WTC11 (cell line): ENCODE results near the gene HMBS. TPM values are rescaled to one million over a fixed set of nuclear protein-coding genes. Genes with fewer than 3 reads are reported as not detected.

Experiments
- ATAC-seq: fragments of 200-7000 bp; cut with Tn5 transposase; 2 replicates; pipeline ENCODE4 v1.10.0; 2021; ENCODE audit warnings: mild to moderate bottlenecking, moderate library complexity
- CTCF ChIA-PET: fragments of 300-600 bp; sonication (Branson Sonifier 250); formaldehyde crosslinking; loops from one replicate; lab custom pipeline; 2021; ENCODE audit warnings: antibody characterized with exemption; lab: Charles Lee
- POLR2A ChIA-PET: fragments of 350-600 bp; sonication (Branson Sonifier 250); formaldehyde crosslinking; loops from one replicate; lab custom pipeline; 2021; ENCODE audit warnings: antibody characterized with exemption; lab: Charles Lee
- DNase-seq: peaks from one replicate; pipeline ENCODE4 v3.0.0; 2021; ENCODE audit warnings: low spot score
- H3K27ac Mint-ChIP-seq: 2 replicates; pipeline ENCODE4 v1.8.0; 2021; ENCODE audit warnings: mixed read lengths
- H3K27me3 Mint-ChIP-seq: 2 replicates; pipeline ENCODE4 v1.8.0; 2021; ENCODE audit warnings: low read depth, mild to moderate bottlenecking, moderate library complexity, mixed read lengths
- H3K36me3 Mint-ChIP-seq: 2 replicates; pipeline ENCODE4 v1.8.0; 2021; ENCODE audit warnings: mixed read lengths
- H3K4me1 Mint-ChIP-seq: 2 replicates; pipeline ENCODE4 v1.8.0; 2022; ENCODE audit warnings: mixed read lengths
- H3K4me3 Mint-ChIP-seq: 2 replicates; pipeline ENCODE4 v1.8.0; 2021; ENCODE audit warnings: mild to moderate bottlenecking, moderate library complexity, mixed read lengths
- H3K9me3 Mint-ChIP-seq: 2 replicates; pipeline ENCODE4 v1.8.0; 2021; ENCODE audit warnings: mixed read lengths
- CREB1 ChIP-seq: sonication (generic); formaldehyde crosslinking; IDR thresholded peaks from 2 replicates; pipeline ENCODE4 v1.8.0; 2023; ENCODE audit warnings: mild to moderate bottlenecking, missing genetic modification reagents
- CREM ChIP-seq: sonication (generic); formaldehyde crosslinking; IDR thresholded peaks from 2 replicates; pipeline ENCODE4 v1.8.1; 2022; ENCODE audit warnings: mild to moderate bottlenecking, missing genetic modification reagents, moderate library complexity
- ETV6 ChIP-seq: sonication (generic); formaldehyde crosslinking; IDR thresholded peaks from 2 replicates; pipeline ENCODE4 v1.8.1; 2022; ENCODE audit warnings: mild to moderate bottlenecking, missing genetic modification reagents
- FOXJ3 ChIP-seq: sonication (generic); formaldehyde crosslinking; IDR thresholded peaks from 2 replicates; pipeline ENCODE4 v1.9.0; 2021; ENCODE audit warnings: missing genetic modification reagents, mild to moderate bottlenecking, borderline replicate concordance
- NFE2L1 ChIP-seq: sonication (generic); formaldehyde crosslinking; IDR thresholded peaks from 2 replicates; pipeline ENCODE4 v1.8.1; 2023; ENCODE audit warnings: missing genetic modification reagents
- RORB ChIP-seq: fragments of 250-450 bp; sonication (Bioruptor Pico); IDR thresholded peaks from 2 replicates; pipeline ENCODE4 v1.9.0; 2021; ENCODE audit warnings: mild to moderate bottlenecking
- SP1 ChIP-seq: sonication (generic); formaldehyde crosslinking; conservative IDR thresholded peaks from 2 replicates; pipeline ENCODE4 v1.8.1; 2022; ENCODE audit warnings: missing genetic modification reagents
- TEAD4 ChIP-seq: sonication (generic); formaldehyde crosslinking; IDR thresholded peaks from 2 replicates; pipeline ENCODE4 v1.8.0; 2022; ENCODE audit warnings: mild to moderate bottlenecking, missing genetic modification reagents
- ZNF416 ChIP-seq: fragments of 250-450 bp; sonication (Bioruptor Pico); IDR thresholded peaks from 2 replicates; pipeline ENCODE4 v1.9.0; 2021; ENCODE audit warnings: mild to moderate bottlenecking, inconsistent platforms
- ZNF671 ChIP-seq: fragments of 250-450 bp; sonication (Bioruptor Pico); IDR thresholded peaks from 2 replicates; pipeline ENCODE4 v1.8.0; 2021; ENCODE audit warnings: mild to moderate bottlenecking
- total RNA-seq: library from RNA; stranded (reverse); gene quantifications from 3 replicates; pipeline ENCODE4 v1.2.3, GENCODE V29; 2021
- TF ChIP-seq, protein P1 (sequence below): sonication (generic); formaldehyde crosslinking; IDR thresholded peaks from 2 replicates; pipeline ENCODE4 v1.8.0; 2023; ENCODE audit warnings: mild to moderate bottlenecking, missing genetic modification reagents
- TF ChIP-seq, protein P2 (sequence below): sonication (generic); formaldehyde crosslinking; IDR thresholded peaks from 2 replicates; pipeline ENCODE4 v1.8.1; 2022; ENCODE audit warnings: low read depth, mild to moderate bottlenecking, moderate library complexity, missing genetic modification reagents, borderline replicate concordance
- TF ChIP-seq, protein P3 (sequence below): fragments of 250-450 bp; sonication (Bioruptor Pico); IDR thresholded peaks from 2 replicates; pipeline ENCODE4 v1.9.0; 2021; ENCODE audit warnings: moderate library complexity, mild to moderate bottlenecking, inconsistent platforms, borderline replicate concordance
- TF ChIP-seq, protein P4 (sequence below): sonication (generic); formaldehyde crosslinking; IDR thresholded peaks from 2 replicates; pipeline ENCODE4 v1.8.0; 2022; ENCODE audit warnings: missing genetic modification reagents
- TF ChIP-seq, protein P5 (sequence below): sonication (generic); formaldehyde crosslinking; IDR thresholded peaks from 2 replicates; pipeline ENCODE4 v1.8.1; 2023; ENCODE audit warnings: mild to moderate bottlenecking, moderate library complexity, missing genetic modification reagents
- TF ChIP-seq, protein P6 (sequence below): fragments of 250-450 bp; sonication (Bioruptor Pico); IDR thresholded peaks from 2 replicates; pipeline ENCODE4 v2.1.2; 2022; ENCODE audit warnings: mild to moderate bottlenecking, moderate library complexity
- TF ChIP-seq, protein P7 (sequence below): sonication (generic); formaldehyde crosslinking; IDR thresholded peaks from 2 replicates; pipeline ENCODE4 v1.8.1; 2022; ENCODE audit warnings: low read depth, missing genetic modification reagents, borderline replicate concordance

HMBS gene
- total RNA-seq, 1 experiment from 2014 or later = 62.3 TPM

DNA sequence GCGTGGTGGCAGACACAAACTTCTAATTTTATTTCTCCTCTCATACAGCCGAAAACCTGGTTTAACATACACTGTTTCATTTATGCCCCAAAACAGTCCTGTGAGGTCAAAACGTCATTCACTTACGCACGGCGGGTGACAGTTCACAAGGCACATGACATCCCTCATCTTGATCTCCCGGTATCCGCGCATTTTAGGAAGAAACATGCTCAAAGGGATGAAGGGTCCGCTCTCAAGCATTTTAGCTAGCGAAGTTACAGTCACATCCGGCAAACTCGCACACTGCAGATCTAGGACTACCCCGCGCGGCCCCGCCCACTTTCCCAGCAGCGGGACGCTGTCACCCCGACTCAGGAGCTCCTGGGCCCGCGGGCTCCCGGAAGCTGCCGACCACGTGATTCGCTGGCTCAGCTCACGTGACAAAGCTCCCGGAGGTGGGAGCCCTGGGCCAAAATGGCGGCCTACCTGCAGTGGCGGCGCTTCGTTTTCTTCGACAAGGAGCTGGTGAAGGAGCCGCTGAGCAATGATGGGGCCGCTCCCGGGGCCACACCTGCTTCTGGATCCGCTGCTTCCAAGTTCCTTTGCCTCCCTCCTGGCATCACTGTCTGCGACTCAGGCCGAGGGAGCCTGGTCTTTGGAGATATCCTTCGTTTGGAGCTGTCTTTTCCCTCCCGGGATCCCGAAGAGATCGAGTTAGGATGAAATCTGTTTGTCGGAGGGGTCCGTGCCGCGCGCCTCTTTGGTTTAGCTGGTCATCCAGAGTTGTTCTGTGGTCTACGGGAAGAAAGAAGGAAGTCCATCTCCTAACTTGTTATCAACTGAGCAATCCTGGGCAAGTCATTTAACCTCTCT is 17.1 kb upstream of the HMBS start, which contains the start of gene VPS11 (continued):
- TF ChIP-seq ETV6 (CRISPR knock-in tag) (peak; percentile 80), CREB1 (CRISPR knock-in tag) (no peak), CREM (CRISPR knock-in tag) (peak; percentile 77), TEAD4 (no peak), ZNF416 (CRISPR knock-in tag) (no peak), FOXJ3 (no peak), SP1 (CRISPR knock-in tag) (peak; percentile 82)
- TF ChIP-seq, protein P1, sequence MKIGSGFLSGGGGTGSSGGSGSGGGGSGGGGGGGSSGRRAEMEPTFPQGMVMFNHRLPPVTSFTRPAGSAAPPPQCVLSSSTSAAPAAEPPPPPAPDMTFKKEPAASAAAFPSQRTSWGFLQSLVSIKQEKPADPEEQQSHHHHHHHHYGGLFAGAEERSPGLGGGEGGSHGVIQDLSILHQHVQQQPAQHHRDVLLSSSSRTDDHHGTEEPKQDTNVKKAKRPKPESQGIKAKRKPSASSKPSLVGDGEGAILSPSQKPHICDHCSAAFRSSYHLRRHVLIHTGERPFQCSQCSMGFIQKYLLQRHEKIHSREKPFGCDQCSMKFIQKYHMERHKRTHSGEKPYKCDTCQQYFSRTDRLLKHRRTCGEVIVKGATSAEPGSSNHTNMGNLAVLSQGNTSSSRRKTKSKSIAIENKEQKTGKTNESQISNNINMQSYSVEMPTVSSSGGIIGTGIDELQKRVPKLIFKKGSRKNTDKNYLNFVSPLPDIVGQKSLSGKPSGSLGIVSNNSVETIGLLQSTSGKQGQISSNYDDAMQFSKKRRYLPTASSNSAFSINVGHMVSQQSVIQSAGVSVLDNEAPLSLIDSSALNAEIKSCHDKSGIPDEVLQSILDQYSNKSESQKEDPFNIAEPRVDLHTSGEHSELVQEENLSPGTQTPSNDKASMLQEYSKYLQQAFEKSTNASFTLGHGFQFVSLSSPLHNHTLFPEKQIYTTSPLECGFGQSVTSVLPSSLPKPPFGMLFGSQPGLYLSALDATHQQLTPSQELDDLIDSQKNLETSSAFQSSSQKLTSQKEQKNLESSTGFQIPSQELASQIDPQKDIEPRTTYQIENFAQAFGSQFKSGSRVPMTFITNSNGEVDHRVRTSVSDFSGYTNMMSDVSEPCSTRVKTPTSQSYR (CRISPR knock-in tag) = no peak
- TF ChIP-seq, protein P2, sequence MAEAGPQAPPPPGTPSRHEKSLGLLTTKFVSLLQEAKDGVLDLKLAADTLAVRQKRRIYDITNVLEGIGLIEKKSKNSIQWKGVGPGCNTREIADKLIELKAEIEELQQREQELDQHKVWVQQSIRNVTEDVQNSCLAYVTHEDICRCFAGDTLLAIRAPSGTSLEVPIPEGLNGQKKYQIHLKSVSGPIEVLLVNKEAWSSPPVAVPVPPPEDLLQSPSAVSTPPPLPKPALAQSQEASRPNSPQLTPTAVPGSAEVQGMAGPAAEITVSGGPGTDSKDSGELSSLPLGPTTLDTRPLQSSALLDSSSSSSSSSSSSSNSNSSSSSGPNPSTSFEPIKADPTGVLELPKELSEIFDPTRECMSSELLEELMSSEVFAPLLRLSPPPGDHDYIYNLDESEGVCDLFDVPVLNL (CRISPR knock-in tag) = no peak
- TF ChIP-seq, protein P3, sequence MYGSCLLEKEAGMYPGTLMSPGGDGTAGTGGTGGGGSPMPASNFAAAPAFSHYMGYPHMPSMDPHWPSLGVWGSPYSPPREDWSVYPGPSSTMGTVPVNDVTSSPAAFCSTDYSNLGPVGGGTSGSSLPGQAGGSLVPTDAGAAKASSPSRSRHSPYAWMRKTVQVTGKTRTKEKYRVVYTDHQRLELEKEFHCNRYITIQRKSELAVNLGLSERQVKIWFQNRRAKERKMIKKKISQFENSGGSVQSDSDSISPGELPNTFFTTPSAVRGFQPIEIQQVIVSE (CRISPR knock-in tag) = no peak
- TF ChIP-seq, protein P4, sequence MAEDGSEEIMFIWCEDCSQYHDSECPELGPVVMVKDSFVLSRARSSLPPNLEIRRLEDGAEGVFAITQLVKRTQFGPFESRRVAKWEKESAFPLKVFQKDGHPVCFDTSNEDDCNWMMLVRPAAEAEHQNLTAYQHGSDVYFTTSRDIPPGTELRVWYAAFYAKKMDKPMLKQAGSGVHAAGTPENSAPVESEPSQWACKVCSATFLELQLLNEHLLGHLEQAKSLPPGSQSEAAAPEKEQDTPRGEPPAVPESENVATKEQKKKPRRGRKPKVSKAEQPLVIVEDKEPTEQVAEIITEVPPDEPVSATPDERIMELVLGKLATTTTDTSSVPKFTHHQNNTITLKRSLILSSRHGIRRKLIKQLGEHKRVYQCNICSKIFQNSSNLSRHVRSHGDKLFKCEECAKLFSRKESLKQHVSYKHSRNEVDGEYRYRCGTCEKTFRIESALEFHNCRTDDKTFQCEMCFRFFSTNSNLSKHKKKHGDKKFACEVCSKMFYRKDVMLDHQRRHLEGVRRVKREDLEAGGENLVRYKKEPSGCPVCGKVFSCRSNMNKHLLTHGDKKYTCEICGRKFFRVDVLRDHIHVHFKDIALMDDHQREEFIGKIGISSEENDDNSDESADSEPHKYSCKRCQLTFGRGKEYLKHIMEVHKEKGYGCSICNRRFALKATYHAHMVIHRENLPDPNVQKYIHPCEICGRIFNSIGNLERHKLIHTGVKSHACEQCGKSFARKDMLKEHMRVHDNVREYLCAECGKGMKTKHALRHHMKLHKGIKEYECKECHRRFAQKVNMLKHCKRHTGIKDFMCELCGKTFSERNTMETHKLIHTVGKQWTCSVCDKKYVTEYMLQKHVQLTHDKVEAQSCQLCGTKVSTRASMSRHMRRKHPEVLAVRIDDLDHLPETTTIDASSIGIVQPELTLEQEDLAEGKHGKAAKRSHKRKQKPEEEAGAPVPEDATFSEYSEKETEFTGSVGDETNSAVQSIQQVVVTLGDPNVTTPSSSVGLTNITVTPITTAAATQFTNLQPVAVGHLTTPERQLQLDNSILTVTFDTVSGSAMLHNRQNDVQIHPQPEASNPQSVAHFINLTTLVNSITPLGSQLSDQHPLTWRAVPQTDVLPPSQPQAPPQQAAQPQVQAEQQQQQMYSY (CRISPR knock-in tag) = no peak
- TF ChIP-seq, protein P5, sequence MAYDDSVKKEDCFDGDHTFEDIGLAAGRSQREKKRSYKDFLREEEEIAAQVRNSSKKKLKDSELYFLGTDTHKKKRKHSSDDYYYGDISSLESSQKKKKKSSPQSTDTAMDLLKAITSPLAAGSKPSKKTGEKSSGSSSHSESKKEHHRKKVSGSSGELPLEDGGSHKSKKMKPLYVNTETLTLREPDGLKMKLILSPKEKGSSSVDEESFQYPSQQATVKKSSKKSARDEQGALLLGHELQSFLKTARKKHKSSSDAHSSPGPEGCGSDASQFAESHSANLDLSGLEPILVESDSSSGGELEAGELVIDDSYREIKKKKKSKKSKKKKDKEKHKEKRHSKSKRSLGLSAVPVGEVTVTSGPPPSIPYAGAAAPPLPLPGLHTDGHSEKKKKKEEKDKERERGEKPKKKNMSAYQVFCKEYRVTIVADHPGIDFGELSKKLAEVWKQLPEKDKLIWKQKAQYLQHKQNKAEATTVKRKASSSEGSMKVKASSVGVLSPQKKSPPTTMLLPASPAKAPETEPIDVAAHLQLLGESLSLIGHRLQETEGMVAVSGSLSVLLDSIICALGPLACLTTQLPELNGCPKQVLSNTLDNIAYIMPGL (CRISPR knock-in tag) = no peak

DNA sequence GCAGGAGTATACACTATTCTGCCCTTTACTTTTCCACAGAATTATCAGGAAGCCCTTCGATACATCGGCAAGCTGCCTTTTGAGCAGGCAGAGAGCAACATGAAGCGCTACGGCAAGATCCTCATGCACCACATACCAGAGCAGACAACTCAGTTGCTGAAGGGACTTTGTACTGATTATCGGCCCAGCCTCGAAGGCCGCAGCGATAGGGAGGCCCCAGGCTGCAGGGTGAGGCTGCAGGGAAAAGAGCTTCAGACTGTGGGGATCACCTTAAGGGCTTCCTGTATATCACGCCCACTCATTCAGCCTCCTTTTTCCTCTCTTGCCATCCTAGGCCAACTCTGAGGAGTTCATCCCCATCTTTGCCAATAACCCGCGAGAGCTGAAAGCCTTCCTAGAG is 6.8 kb upstream of the HMBS start:
- POLR2A ChIA-PET = no interaction called here
- CTCF ChIA-PET = interaction anchor here (0.9 kb wide), 1 partner anchor 260 kb away, joined by 3 read pairs; no protein-coding TSS in a partner anchor
- ATAC-seq = no peak
- DNase-seq = no peak
- Mint-ChIP-seq H3K4me1 (no peaks in the 10 kb centered on the region), H3K4me3 (no peak overlapping the region), H3K27ac (no peak overlapping the region), H3K27me3 (no peaks in the 10 kb centered on the region), H3K9me3 (no peaks in the 10 kb centered on the region), H3K36me3 (peaks cover 48% of the 10 kb centered on the region)
- TF ChIP-seq, protein P4 (CRISPR knock-in tag) = no peak
- TF ChIP-seq, protein P6, sequence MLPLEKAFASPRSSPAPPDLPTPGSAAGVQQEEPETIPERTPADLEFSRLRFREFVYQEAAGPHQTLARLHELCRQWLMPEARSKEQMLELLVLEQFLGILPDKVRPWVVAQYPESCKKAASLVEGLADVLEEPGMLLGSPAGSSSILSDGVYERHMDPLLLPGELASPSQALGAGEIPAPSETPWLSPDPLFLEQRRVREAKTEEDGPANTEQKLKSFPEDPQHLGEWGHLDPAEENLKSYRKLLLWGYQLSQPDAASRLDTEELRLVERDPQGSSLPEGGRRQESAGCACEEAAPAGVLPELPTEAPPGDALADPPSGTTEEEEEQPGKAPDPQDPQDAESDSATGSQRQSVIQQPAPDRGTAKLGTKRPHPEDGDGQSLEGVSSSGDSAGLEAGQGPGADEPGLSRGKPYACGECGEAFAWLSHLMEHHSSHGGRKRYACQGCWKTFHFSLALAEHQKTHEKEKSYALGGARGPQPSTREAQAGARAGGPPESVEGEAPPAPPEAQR = no peak
- TF ChIP-seq NFE2L1 (CRISPR knock-in tag) (no peak), ZNF671 (CRISPR knock-in tag) (no peak), RORB (CRISPR knock-in tag) (no peak)
- TF ChIP-seq, protein P7, sequence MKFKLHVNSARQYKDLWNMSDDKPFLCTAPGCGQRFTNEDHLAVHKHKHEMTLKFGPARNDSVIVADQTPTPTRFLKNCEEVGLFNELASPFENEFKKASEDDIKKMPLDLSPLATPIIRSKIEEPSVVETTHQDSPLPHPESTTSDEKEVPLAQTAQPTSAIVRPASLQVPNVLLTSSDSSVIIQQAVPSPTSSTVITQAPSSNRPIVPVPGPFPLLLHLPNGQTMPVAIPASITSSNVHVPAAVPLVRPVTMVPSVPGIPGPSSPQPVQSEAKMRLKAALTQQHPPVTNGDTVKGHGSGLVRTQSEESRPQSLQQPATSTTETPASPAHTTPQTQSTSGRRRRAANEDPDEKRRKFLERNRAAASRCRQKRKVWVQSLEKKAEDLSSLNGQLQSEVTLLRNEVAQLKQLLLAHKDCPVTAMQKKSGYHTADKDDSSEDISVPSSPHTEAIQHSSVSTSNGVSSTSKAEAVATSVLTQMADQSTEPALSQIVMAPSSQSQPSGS = no peak
